Neutrophil (primary cell): ENCODE results near the gene RNPEPL1.
A peak's percentile ranks its signal among the peaks of the same experiment; 100 is the strongest.

Experiments used
- H3K27ac ChIP-seq: fragments of 200-600 bp; sonication (generic); 2 replicates; pipeline ENCODE4 v1.5.1; 2016; ENCODE audit warnings: mild to moderate bottlenecking, moderate library complexity
- H3K27me3 ChIP-seq: fragments of 200-600 bp; sonication (generic); 2 replicates; pipeline ENCODE4 v1.6.0; 2016; ENCODE audit warnings: mild to moderate bottlenecking
- H3K36me3 ChIP-seq: fragments of 200-600 bp; sonication (generic); 2 replicates; pipeline ENCODE4 v1.5.1; 2017
- H3K4me1 ChIP-seq, 2 experiments: fragments of 200-600 bp in 1 of 2; sonication (generic) in 1 of 2; 1 replicate in 1 of 2; 2 replicates in 1 of 2; pipeline versions ENCODE4 v1.5.1 to v1.6.1; 2013 to 2016; ENCODE audit warnings: low read depth in 1 of 2, low read length in 1 of 2, mild to moderate bottlenecking in 1 of 2, moderate library complexity in 1 of 2; ENCODE audit not compliant: control insufficient read depth in 1 of 2, insufficient read depth in 1 of 2
- H3K4me3 ChIP-seq, 2 experiments: fragments of 200-600 bp in 1 of 2; sonication (generic) in 1 of 2; 1 replicate in 1 of 2; 2 replicates in 1 of 2; pipeline ENCODE4 v1.5.1; 2013 to 2016; ENCODE audit warnings: low read depth in 1 of 2, low read length in 1 of 2, mild to moderate bottlenecking in 1 of 2, moderate library complexity in 1 of 2
- H3K9me3 ChIP-seq: fragments of 200-600 bp; sonication (generic); 2 replicates; pipeline ENCODE4 v1.5.1; 2016
- TF ChIP-seq, protein P1 (sequence below): fragments of 200-600 bp; sonication (generic); IDR thresholded peaks from 2 replicates; pipeline ENCODE4 v1.5.1; 2016; ENCODE audit warnings: antibody characterized with exemption

RNPEPL1 gene

DNA sequence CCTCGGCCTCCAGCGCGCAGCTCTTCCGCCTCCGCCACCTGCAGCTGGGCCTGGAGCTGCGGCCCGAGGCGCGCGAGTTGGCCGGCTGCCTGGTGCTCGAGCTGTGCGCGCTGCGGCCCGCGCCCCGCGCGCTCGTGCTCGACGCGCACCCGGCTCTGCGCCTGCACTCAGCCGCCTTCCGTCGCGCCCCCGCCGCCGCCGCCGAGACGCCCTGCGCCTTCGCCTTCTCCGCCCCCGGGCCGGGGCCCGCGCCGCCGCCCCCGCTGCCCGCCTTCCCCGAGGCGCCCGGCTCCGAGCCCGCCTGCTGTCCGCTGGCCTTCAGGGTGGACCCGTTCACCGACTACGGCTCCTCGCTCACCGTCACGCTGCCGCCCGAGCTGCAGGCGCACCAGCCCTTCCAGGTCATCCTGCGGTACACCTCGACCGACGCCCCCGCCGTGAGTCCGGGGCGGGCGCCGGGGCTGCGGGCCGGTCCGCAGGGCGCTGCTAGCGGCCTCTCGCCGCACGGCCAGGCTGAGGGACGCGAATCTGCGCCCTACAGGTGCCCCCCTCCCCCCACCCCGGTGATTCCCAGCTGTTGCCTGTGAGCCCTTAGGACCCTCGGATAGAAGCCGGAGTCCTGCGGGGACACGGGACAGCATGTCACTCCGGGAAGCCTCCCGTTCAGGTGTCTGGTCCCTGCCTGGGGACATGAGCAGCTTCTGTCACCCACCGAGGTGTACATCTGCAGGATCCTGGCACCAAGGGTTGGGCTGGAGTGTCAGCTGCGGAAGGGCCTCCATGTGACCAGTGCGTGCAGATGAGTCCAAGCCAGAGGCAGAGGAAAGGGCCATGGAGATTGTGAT lies 616 bp downstream of the RNPEPL1 start:
- H3K36me3 ChIP-seq, result peaks cover 36% of the 10 kb centered on the region
- peaks cover 64 to 72% of the 10 kb centered on the region in 2 experiments for H3K4me1 ChIP-seq
- TF ChIP-seq, protein P1, sequence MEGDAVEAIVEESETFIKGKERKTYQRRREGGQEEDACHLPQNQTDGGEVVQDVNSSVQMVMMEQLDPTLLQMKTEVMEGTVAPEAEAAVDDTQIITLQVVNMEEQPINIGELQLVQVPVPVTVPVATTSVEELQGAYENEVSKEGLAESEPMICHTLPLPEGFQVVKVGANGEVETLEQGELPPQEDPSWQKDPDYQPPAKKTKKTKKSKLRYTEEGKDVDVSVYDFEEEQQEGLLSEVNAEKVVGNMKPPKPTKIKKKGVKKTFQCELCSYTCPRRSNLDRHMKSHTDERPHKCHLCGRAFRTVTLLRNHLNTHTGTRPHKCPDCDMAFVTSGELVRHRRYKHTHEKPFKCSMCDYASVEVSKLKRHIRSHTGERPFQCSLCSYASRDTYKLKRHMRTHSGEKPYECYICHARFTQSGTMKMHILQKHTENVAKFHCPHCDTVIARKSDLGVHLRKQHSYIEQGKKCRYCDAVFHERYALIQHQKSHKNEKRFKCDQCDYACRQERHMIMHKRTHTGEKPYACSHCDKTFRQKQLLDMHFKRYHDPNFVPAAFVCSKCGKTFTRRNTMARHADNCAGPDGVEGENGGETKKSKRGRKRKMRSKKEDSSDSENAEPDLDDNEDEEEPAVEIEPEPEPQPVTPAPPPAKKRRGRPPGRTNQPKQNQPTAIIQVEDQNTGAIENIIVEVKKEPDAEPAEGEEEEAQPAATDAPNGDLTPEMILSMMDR, result no peak
- H3K9me3 ChIP-seq, result no peaks in the 10 kb centered on the region
- peak overlapping the region; percentile 90 for H3K27ac ChIP-seq
- H3K27me3 ChIP-seq, result no peaks in the 10 kb centered on the region
- peak overlapping the region; percentile 65 to 75 for H3K4me3 ChIP-seq

DNA sequence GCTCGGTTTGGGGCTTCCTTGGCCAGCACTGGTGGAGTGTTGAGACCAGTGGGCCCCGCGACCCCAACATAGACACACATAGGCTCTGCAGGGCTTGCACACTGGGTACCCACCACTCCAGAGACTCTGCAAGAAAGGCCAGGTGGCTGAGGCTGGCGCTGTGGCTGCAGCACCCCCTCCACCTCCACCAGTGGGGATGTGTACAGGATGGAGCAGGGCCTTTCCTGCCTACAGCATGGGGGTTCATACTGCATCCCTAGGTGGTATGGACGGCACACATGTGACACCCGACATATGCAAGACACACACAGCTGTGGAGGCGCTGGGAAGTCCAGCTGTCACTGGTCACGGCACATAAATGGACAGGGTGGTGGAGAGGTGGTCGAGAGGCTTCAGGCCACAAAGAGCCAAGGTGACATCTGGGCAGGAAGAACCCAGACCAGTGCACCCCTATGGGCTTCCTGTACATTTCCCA lies 1.3 kb downstream of the RNPEPL1 start:
- peaks cover 58 to 65% of the 10 kb centered on the region in 2 experiments for H3K4me1 ChIP-seq
- TF ChIP-seq, protein P1, result no peak
- no peaks in the 10 kb centered on the region for H3K27me3 ChIP-seq
- peak overlapping the region; percentile 90 for H3K27ac ChIP-seq
- H3K36me3 ChIP-seq, result peaks cover 43% of the 10 kb centered on the region
- H3K4me3 ChIP-seq, result peak overlapping the region; percentile 65 to 75
- no peaks in the 10 kb centered on the region for H3K9me3 ChIP-seq

DNA sequence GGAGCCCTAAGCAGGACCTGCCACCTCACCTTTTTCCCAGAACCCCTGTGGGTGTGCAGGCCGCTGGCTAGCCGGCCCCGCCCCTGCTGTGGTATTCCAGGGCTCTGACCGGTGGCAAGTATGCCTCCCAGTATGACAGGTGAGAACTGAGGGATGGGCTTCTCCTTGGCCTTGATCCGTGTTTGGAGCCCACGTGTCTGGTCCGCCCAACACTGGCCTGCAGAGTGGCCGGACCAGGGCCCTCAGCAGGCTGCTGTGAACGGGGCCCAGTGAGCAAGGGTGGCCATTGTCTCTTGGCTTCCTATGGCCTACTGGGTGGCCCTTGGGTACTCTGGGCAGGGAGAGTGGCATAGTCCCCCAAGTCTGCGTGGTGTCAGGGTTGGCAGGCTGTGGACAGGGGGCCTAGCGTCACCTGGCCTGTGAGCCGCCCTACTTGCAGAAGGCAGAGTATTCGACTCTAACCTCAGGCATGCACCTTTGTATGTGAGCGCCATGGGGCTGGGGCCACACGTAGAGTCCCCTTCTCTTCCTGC lies 1.8 kb downstream of the RNPEPL1 start:
- Histone ChIP-seq H3K27me3 (no peaks in the 10 kb centered on the region), H3K4me1 (peaks cover 53 to 60% of the 10 kb centered on the region in 2 experiments), H3K36me3 (peaks cover 48% of the 10 kb centered on the region), H3K27ac (peak overlapping the region; percentile 90), H3K4me3 (peak overlapping the region; percentile 65 to 75), H3K9me3 (no peaks in the 10 kb centered on the region)
- TF ChIP-seq, protein P1, result no peak

DNA sequence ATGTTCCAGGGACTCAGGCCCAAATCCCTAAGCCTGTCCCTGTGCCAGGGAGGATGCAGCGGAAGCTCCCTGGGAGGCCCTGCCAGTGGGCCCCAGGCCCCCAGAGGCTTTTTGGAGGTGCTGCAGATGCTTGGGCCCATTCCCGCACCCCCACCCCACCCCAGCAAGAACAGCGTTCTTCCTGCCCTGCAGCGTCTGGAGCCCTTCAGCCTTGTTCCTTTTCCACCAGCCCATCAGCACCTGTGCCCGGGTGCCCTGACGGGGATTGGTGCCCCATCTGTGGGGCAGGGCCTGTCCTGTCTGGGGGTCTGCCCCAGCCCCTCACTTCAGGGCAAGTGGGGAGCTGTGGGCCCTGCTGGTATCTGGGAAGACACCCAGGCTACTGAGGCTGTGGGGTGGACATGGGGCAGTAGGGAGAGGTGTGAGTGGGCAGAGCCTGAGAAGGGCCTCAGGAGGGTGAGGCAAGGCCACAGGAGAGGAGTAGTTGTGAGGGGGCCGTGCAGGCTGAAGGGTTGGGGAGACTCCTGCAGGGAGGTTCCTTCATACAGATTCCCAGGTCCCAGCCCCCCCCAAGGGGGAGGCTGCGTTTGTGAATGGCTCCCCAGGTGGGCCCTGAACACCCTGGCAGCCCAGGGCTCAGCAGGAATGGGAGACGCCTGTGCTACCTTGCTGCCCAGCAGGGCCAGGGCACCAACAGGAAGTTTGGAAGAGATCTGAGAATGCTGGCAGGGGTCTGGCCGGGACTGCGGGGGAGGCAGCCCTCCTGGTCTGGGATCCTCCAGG lies 2.4 kb downstream of the RNPEPL1 start:
- peaks cover 46 to 53% of the 10 kb centered on the region in 2 experiments for H3K4me1 ChIP-seq
- peaks cover 54% of the 10 kb centered on the region for H3K36me3 ChIP-seq
- no peaks in the 10 kb centered on the region for H3K9me3 ChIP-seq
- peak overlapping the region; percentile 65 to 75 for H3K4me3 ChIP-seq
- TF ChIP-seq, protein P1, result no peak
- H3K27me3 ChIP-seq, result no peaks in the 10 kb centered on the region
- no peak overlapping the region for H3K27ac ChIP-seq

DNA sequence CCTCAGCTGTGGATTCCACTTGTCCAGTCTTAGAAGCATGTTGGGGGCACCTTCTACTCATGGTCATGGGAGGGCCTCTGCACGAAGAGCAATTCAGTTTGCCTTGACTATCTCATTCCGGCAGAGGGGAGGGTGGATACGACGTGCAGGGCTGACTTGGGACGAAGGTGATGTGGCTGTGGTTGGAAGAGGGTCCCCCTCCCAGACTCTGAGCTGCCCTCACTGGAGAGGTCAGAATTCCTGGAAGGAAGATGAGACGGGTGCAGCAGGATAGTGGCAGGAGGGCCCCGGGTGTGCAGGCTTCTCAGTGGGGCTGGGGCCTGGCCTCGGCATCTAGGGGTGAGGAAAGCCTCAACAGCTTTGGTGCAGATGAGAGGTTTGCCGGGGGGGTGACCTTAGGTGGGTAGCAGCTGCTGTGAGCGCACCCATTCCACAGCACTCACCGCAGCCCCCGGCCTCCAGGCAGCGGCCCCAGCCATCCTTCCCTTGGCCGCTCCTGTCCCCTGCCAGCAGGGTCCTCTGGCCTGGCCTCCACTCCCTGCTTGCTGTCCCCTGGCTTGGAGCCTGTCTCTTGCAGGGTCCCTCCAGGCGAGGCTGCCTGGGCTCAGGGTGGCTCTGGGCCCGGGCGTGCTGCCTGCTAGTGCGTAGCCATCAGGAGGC lies 3.2 kb downstream of the RNPEPL1 start:
- H3K27me3 ChIP-seq, result no peaks in the 10 kb centered on the region
- H3K4me1 ChIP-seq, result peaks cover 40 to 46% of the 10 kb centered on the region in 2 experiments
- H3K36me3 ChIP-seq, result peaks cover 62% of the 10 kb centered on the region
- no peak overlapping the region for H3K27ac ChIP-seq
- no peaks in the 10 kb centered on the region for H3K9me3 ChIP-seq
- TF ChIP-seq, protein P1, result no peak
- H3K4me3 ChIP-seq, result no peak overlapping the region
